Measurements from ENCODE around the gene ARHGEF3. TPM values are rescaled to one million over a fixed set of nuclear protein-coding genes. Genes with fewer than 3 reads are reported as not detected.

Gene ARHGEF3
- 12.8 TPM for polyA plus RNA-seq (2012; ENCODE audit: low read depth, missing spikeins)

- DNase-seq (ENCODE audit: insufficient read length, low spot score): peak; percentile 81
- peak; percentile 95 for FAIRE-seq
These were observed at the start of gene ARHGEF3 for GRCh38 chr3:56801662-56802377. TSS of gene ARHGEF3 (minus strand) at chr3:56801949. CDS start at chr3:56801798, 151 bp downstream.

GRCh38 chr3:56849698-56850097, 47.9 kb upstream of the ARHGEF3 start:
- no peak for DNase-seq (ENCODE audit: insufficient read length, low spot score)
- no peak for FAIRE-seq
- TF ChIP-seq POLR2AphosphoS5 (IDR thresholded peaks at IDR 0.05; ENCODE audit: low read depth, low read length) (no peak), POU2F2 (IDR thresholded peaks at IDR 0.05; ENCODE audit: low read depth, low read length) (no peak), TAF1 (IDR thresholded peaks at IDR 0.05; ENCODE audit: low read depth, low read length) (no peak), PAX5 (IDR thresholded peaks at IDR 0.05; ENCODE audit: insufficient read depth, low read length, severe bottlenecking) (no peak), SPI1 (IDR thresholded peaks at IDR 0.05; ENCODE audit: low read depth, low read length) (no peak), POLR2A (IDR thresholded peaks at IDR 0.05; ENCODE audit: low read depth, low read length) (no peak)

More at GRCh38 chr3:56801662-56802377, at the start of gene ARHGEF3:
- TF ChIP-seq POLR2AphosphoS5 (IDR thresholded peaks at IDR 0.05; ENCODE audit: low read depth, low read length) (peak; percentile 57; the same call in 1 of the 2 replicates), SPI1 (IDR thresholded peaks at IDR 0.05; ENCODE audit: low read depth, low read length) (no peak), POU2F2 (IDR thresholded peaks at IDR 0.05; ENCODE audit: low read depth, low read length) (no peak), TAF1 (IDR thresholded peaks at IDR 0.05; ENCODE audit: low read depth, low read length) (peak; percentile 76), PAX5 (IDR thresholded peaks at IDR 0.05; ENCODE audit: insufficient read depth, low read length, severe bottlenecking) (no peak), POLR2A (IDR thresholded peaks at IDR 0.05; ENCODE audit: low read depth, low read length) (peak; percentile 64; the same call in 1 of the 2 replicates)

GRCh38 chr3:56845505-56845904, 43.8 kb upstream of the ARHGEF3 start:
- no peak for TF ChIP-seq POLR2A (IDR thresholded peaks at IDR 0.05; ENCODE audit: low read depth, low read length)
- no peak for TF ChIP-seq TAF1 (IDR thresholded peaks at IDR 0.05; ENCODE audit: low read depth, low read length)
- TF ChIP-seq POLR2AphosphoS5 (IDR thresholded peaks at IDR 0.05; ENCODE audit: low read depth, low read length): no peak
- no peak for TF ChIP-seq SPI1 (IDR thresholded peaks at IDR 0.05; ENCODE audit: low read depth, low read length)
- TF ChIP-seq POU2F2 (IDR thresholded peaks at IDR 0.05; ENCODE audit: low read depth, low read length): no peak
- no peak for TF ChIP-seq PAX5 (IDR thresholded peaks at IDR 0.05; ENCODE audit: insufficient read depth, low read length, severe bottlenecking)
- no peak for DNase-seq (ENCODE audit: insufficient read length, low spot score)
- no peak for FAIRE-seq

- DNase-seq (ENCODE audit: insufficient read length, low spot score) (no peak), FAIRE-seq (no peak)
- no peak for TF ChIP-seq SPI1 (IDR thresholded peaks at IDR 0.05; ENCODE audit: low read depth, low read length)
- TF ChIP-seq POU2F2 (IDR thresholded peaks at IDR 0.05; ENCODE audit: low read depth, low read length): no peak
- no peak for TF ChIP-seq POLR2AphosphoS5 (IDR thresholded peaks at IDR 0.05; ENCODE audit: low read depth, low read length)
- TF ChIP-seq PAX5 (IDR thresholded peaks at IDR 0.05; ENCODE audit: insufficient read depth, low read length, severe bottlenecking): no peak
- TF ChIP-seq TAF1 (IDR thresholded peaks at IDR 0.05; ENCODE audit: low read depth, low read length): no peak
These were observed 42.8 kb upstream of the ARHGEF3 start for GRCh38 chr3:56844536-56844935.

- no peak for FAIRE-seq
- no peak for DNase-seq (ENCODE audit: insufficient read length, low spot score)
- TF ChIP-seq POLR2AphosphoS5 (IDR thresholded peaks at IDR 0.05; ENCODE audit: low read depth, low read length): no peak
- no peak for TF ChIP-seq POLR2A (IDR thresholded peaks at IDR 0.05; ENCODE audit: low read depth, low read length)
- no peak for TF ChIP-seq PAX5 (IDR thresholded peaks at IDR 0.05; ENCODE audit: insufficient read depth, low read length, severe bottlenecking)
- TF ChIP-seq POU2F2 (IDR thresholded peaks at IDR 0.05; ENCODE audit: low read depth, low read length): no peak
- TF ChIP-seq SPI1 (IDR thresholded peaks at IDR 0.05; ENCODE audit: low read depth, low read length): no peak
- no peak for TF ChIP-seq TAF1 (IDR thresholded peaks at IDR 0.05; ENCODE audit: low read depth, low read length)
These were observed 38.3 kb upstream of the ARHGEF3 start for GRCh38 chr3:56839784-56840715.

- DNase-seq (ENCODE audit: insufficient read length, low spot score): no peak
- TF ChIP-seq SPI1 (IDR thresholded peaks at IDR 0.05; ENCODE audit: low read depth, low read length) (no peak), POLR2AphosphoS5 (IDR thresholded peaks at IDR 0.05; ENCODE audit: low read depth, low read length) (no peak), PAX5 (IDR thresholded peaks at IDR 0.05; ENCODE audit: insufficient read depth, low read length, severe bottlenecking) (no peak), TAF1 (IDR thresholded peaks at IDR 0.05; ENCODE audit: low read depth, low read length) (no peak)
- FAIRE-seq: no peak
These were observed 36.7 kb upstream of the ARHGEF3 start for GRCh38 chr3:56838448-56838847.

- DNase-seq (ENCODE audit: insufficient read length, low spot score) (no peak), FAIRE-seq (peak; percentile 57)
- TF ChIP-seq POLR2A (IDR thresholded peaks at IDR 0.05; ENCODE audit: low read depth, low read length) (no peak), PAX5 (IDR thresholded peaks at IDR 0.05; ENCODE audit: insufficient read depth, low read length, severe bottlenecking) (peak; percentile 59)
These were observed 35.6 kb upstream of the ARHGEF3 start for GRCh38 chr3:56837196-56837955.

GRCh38 chr3:56836276-56837163, 34.8 kb upstream of the ARHGEF3 start:
- FAIRE-seq (no peak), DNase-seq (ENCODE audit: insufficient read length, low spot score) (no peak)
- no peak for TF ChIP-seq POU2F2 (IDR thresholded peaks at IDR 0.05; ENCODE audit: low read depth, low read length)
- no peak for TF ChIP-seq POLR2AphosphoS5 (IDR thresholded peaks at IDR 0.05; ENCODE audit: low read depth, low read length)
- TF ChIP-seq TAF1 (IDR thresholded peaks at IDR 0.05; ENCODE audit: low read depth, low read length): no peak
- TF ChIP-seq SPI1 (IDR thresholded peaks at IDR 0.05; ENCODE audit: low read depth, low read length): no peak
- TF ChIP-seq POLR2A (IDR thresholded peaks at IDR 0.05; ENCODE audit: low read depth, low read length): no peak
- TF ChIP-seq PAX5 (IDR thresholded peaks at IDR 0.05; ENCODE audit: insufficient read depth, low read length, severe bottlenecking): no peak
